ENCODE measurements around the gene UMAD1. TPM values are rescaled to one million over a fixed set of nuclear protein-coding genes. Genes with fewer than 3 reads are reported as not detected.

UMAD1 gene
- total RNA-seq, 1 donor from 2014 or later, result 12.8 TPM

DNA sequence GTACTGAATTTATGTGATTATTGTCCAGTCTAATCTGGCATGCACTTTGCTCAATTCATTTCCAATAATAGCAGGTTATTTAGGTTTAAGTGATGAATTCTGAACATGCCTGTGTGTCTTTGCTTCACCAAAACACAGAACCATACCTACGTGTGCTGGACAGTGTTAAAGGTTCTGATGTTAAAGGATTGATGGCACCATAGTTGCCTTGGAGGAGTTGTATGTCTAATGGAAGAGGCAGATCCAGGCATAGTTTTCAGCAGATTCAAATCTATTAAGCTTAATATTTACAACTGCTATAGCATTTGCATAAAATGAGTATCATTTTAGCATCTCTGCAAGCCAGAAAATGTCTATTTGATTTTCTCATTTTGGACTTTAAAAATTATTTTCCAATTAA lies 28.0 kb upstream of the UMAD1 start:
- Mint-ChIP-seq H3K27ac (no peak overlapping the region), H3K9me3 (ENCODE audit: low read depth) (no peaks in the 10 kb centered on the region), H3K27me3 (no peaks in the 10 kb centered on the region), H3K36me3 (ENCODE audit: insufficient read depth) (peaks cover 5% of the 10 kb centered on the region), H3K4me1 (ENCODE audit: low read depth) (peaks cover 6% of the 10 kb centered on the region), H3K4me3 (ENCODE audit: low read depth) (no peak overlapping the region)
- TF ChIP-seq, protein P1, sequence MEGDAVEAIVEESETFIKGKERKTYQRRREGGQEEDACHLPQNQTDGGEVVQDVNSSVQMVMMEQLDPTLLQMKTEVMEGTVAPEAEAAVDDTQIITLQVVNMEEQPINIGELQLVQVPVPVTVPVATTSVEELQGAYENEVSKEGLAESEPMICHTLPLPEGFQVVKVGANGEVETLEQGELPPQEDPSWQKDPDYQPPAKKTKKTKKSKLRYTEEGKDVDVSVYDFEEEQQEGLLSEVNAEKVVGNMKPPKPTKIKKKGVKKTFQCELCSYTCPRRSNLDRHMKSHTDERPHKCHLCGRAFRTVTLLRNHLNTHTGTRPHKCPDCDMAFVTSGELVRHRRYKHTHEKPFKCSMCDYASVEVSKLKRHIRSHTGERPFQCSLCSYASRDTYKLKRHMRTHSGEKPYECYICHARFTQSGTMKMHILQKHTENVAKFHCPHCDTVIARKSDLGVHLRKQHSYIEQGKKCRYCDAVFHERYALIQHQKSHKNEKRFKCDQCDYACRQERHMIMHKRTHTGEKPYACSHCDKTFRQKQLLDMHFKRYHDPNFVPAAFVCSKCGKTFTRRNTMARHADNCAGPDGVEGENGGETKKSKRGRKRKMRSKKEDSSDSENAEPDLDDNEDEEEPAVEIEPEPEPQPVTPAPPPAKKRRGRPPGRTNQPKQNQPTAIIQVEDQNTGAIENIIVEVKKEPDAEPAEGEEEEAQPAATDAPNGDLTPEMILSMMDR (IDR thresholded peaks at IDR 0.05; ENCODE audit: unreplicated experiment), result no peak
- no peak for DNase-seq (ENCODE audit: low spot score, unreplicated experiment)

DNA sequence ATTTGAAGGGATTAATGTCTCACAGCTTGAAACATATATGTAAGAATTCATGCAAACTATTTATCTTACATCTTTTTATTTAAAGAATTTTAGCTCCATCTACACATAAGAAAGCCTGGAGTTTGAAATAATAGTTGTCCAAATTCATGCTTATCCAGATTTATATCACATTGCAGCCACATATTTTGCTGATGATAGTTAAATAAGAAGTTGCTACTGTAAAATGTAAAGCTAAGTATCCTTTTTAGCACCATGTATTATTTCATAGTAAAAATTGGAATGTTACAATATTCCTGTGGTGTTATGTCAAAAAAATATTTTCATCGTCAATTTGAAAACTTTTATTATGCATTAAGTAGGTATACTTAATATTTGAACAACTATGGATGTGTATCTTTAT lies 27.3 kb upstream of the UMAD1 start:
- TF ChIP-seq, protein P1 (IDR thresholded peaks at IDR 0.05; ENCODE audit: unreplicated experiment), result no peak
- H3K27ac Mint-ChIP-seq, result no peak overlapping the region
- H3K4me3 Mint-ChIP-seq (ENCODE audit: low read depth), result no peak overlapping the region
- H3K36me3 Mint-ChIP-seq (ENCODE audit: insufficient read depth), result peaks cover 1% of the 10 kb centered on the region
- H3K9me3 Mint-ChIP-seq (ENCODE audit: low read depth), result no peaks in the 10 kb centered on the region
- DNase-seq (ENCODE audit: low spot score, unreplicated experiment), result no peak
- H3K27me3 Mint-ChIP-seq, result no peaks in the 10 kb centered on the region
- H3K4me1 Mint-ChIP-seq (ENCODE audit: low read depth), result peaks cover 6% of the 10 kb centered on the region

DNA sequence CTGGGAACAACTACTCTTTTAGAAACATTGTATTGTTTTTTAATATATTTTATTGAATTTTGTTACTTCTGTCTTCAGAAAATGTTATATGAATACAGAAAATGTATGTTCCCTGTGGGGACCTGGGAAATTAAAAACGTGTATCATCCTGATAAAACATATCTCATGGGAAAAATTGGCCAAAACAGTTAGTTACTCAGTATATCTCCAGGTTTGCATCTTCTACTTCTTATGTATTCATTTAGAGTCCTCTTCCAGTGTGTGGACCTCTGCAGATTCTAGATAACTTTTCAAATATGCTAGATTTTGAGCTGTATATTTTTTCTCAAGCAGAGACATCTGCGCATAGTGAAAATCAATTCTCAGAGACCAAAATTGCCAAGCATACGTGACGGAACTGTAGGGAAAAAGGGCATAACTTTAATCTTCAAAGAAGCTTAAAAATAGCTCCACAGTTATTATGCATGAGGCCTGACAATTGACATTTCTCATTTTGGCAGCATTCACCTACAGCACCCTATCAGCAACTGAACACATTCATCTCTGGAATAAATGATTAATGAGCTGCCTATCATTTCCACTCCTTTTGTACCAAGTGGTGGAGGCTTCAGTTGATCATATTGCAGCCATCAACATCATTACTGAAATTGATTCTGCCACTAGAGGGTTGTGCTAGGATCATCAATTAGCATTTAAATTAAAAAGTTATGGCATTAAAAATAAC lies 26.4 kb upstream of the UMAD1 start:
- H3K9me3 Mint-ChIP-seq (ENCODE audit: low read depth), result no peaks in the 10 kb centered on the region
- H3K4me1 Mint-ChIP-seq (ENCODE audit: low read depth), result peaks cover 6% of the 10 kb centered on the region
- H3K4me3 Mint-ChIP-seq (ENCODE audit: low read depth), result no peak overlapping the region
- no peak for DNase-seq (ENCODE audit: low spot score, unreplicated experiment)
- TF ChIP-seq, protein P1 (IDR thresholded peaks at IDR 0.05; ENCODE audit: unreplicated experiment), result no peak
- peaks cover 1% of the 10 kb centered on the region for H3K36me3 Mint-ChIP-seq (ENCODE audit: insufficient read depth)
- no peaks in the 10 kb centered on the region for H3K27me3 Mint-ChIP-seq
- H3K27ac Mint-ChIP-seq, result no peak overlapping the region

DNA sequence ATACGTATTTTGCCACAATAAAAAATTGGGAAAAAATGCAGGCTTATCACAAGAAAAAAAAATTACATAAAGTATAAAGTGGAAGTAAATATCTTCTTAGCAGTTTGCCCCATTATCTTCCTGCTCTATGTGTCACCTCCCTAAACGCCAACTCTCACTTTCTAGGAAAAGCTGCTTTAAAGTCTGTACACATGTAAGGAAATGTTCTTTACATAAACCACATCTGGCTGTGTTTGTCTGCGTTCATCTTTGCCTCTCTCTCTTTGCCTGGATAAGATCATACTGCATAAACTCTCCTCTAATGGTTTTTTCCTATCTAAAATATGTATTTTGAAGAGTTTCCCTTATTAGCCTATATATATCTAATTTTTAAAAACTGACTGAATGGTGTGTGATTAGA lies 23.0 kb upstream of the UMAD1 start:
- peaks cover 6% of the 10 kb centered on the region for H3K4me1 Mint-ChIP-seq (ENCODE audit: low read depth)
- H3K27ac Mint-ChIP-seq, result no peak overlapping the region
- no peaks in the 10 kb centered on the region for H3K9me3 Mint-ChIP-seq (ENCODE audit: low read depth)
- TF ChIP-seq, protein P1 (IDR thresholded peaks at IDR 0.05; ENCODE audit: unreplicated experiment), result no peak
- DNase-seq (ENCODE audit: low spot score, unreplicated experiment), result no peak
- H3K4me3 Mint-ChIP-seq (ENCODE audit: low read depth), result no peak overlapping the region
- H3K27me3 Mint-ChIP-seq, result no peaks in the 10 kb centered on the region
- H3K36me3 Mint-ChIP-seq (ENCODE audit: insufficient read depth), result no peaks in the 10 kb centered on the region

DNA sequence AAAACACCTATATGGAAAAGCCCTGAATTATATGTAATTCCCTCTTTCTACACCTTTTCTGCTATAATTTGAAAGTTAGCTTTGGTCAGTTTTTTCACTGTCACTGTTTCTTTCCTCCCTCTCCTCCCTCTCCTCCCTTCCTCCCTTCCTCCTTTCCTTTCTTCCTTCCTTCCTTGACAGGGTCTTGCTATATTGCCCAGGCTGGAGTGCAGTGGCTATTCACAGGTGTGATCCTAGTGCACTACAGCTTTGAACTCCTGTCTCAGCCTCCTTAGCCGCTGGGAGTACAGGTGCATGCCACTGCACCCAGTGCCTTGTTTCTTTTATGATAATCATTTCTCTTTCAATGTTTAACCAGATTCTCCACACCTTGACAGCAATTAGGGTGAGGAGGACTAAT lies 22.1 kb upstream of the UMAD1 start:
- Mint-ChIP-seq H3K27ac (no peak overlapping the region), H3K9me3 (ENCODE audit: low read depth) (no peaks in the 10 kb centered on the region)

More for the DNA sequence above, 22.1 kb upstream of the UMAD1 start:
- no peak overlapping the region for H3K4me3 Mint-ChIP-seq (ENCODE audit: low read depth)
- no peaks in the 10 kb centered on the region for H3K36me3 Mint-ChIP-seq (ENCODE audit: insufficient read depth)
- no peaks in the 10 kb centered on the region for H3K27me3 Mint-ChIP-seq
- TF ChIP-seq, protein P1 (IDR thresholded peaks at IDR 0.05; ENCODE audit: unreplicated experiment), result no peak
- peaks cover 6% of the 10 kb centered on the region for H3K4me1 Mint-ChIP-seq (ENCODE audit: low read depth)
- no peak for DNase-seq (ENCODE audit: low spot score, unreplicated experiment)
